Left ventricle myocardium inferior (tissue), 1 donor: ENCODE data around the gene TCEANC. TPM values are rescaled to one million over a fixed set of nuclear protein-coding genes. Genes with fewer than 3 reads are reported as not detected.
"Not testable (repeated sequence)": the region's sequence is repeated elsewhere in the genome, so short reads cannot be mapped to it uniquely, and the experiment has no call there.

Experiments used
- DNase-seq: peaks from one replicate; pipeline ENCODE4 v3.0.0-alpha.2; 2020
- H3K27ac ChIP-seq: fragments of 200-600 bp; replicated peaks from 2 replicates; pipeline ENCODE4 v1.8.0; 2021
- H3K27me3 ChIP-seq: fragments of 200-600 bp; 2 replicates; pipeline ENCODE4 v1.8.0; 2021; ENCODE audit warnings: low read depth
- H3K36me3 ChIP-seq: fragments of 200-600 bp; 2 replicates; pipeline ENCODE4 v1.8.0; 2021
- H3K4me1 ChIP-seq: fragments of 200-600 bp; 2 replicates; pipeline ENCODE4 v1.8.0; 2021
- H3K4me3 ChIP-seq: fragments of 200-600 bp; 2 replicates; pipeline ENCODE4 v1.8.0; 2021; ENCODE audit warnings: mild to moderate bottlenecking, moderate library complexity
- H3K9me3 ChIP-seq: fragments of 200-600 bp; replicated peaks from 2 replicates; pipeline ENCODE4 v1.8.0; 2021
- CTCF ChIP-seq: fragments of 200-600 bp; IDR thresholded peaks from 2 replicates; pipeline ENCODE4 v1.8.0; 2021; ENCODE audit warnings: antibody characterized with exemption, mild to moderate bottlenecking, borderline replicate concordance
- intact Hi-C: fragments of 100-400 bp; cut with micrococcal nuclease; formaldehyde crosslinking; loops from one replicate; pipeline ENCODE4 v1.11.0; 2022
- total RNA-seq: library from RNA; stranded (reverse); fragmentation: NEBNext Ultra II Directional; extraction: Animal tissue kit (Norgen Biotek cat#: 25700); gene quantifications from one replicate; pipeline ENCODE4 v1.2.1, GENCODE V29; 2021
- donor health status: DM: no; HTN: yes; CAD: no; lungs with severe emphysema.

TCEANC gene
- total RNA-seq, 1 donor from 2014 or later, result 7.9 TPM

GRCh38 chrX:13620207-13620606 lies 32.7 kb upstream of the TCEANC start:
- DNase-seq, result no peak
- H3K4me1 ChIP-seq, result no peaks in the 10 kb centered on the region
- H3K27ac ChIP-seq, result no peak overlapping the region
- no peaks in the 10 kb centered on the region for H3K27me3 ChIP-seq
- H3K9me3 ChIP-seq, result no peaks in the 10 kb centered on the region
- intact Hi-C loops, result no loop called here
- no peak for TF ChIP-seq CTCF
- no peaks in the 10 kb centered on the region for H3K36me3 ChIP-seq
- no peak overlapping the region for H3K4me3 ChIP-seq

- no peaks in the 10 kb centered on the region for H3K27me3 ChIP-seq
- no peak for TF ChIP-seq CTCF
- H3K9me3 ChIP-seq, result no peaks in the 10 kb centered on the region
- H3K4me1 ChIP-seq, result no peaks in the 10 kb centered on the region
- no peak for DNase-seq
- intact Hi-C loops, result no loop called here
- no peak overlapping the region for H3K27ac ChIP-seq
- H3K4me3 ChIP-seq, result no peak overlapping the region
- H3K36me3 ChIP-seq, result no peaks in the 10 kb centered on the region
Measured at GRCh38 chrX:13622401-13622964, 30.5 kb upstream of the TCEANC start.

DNA sequence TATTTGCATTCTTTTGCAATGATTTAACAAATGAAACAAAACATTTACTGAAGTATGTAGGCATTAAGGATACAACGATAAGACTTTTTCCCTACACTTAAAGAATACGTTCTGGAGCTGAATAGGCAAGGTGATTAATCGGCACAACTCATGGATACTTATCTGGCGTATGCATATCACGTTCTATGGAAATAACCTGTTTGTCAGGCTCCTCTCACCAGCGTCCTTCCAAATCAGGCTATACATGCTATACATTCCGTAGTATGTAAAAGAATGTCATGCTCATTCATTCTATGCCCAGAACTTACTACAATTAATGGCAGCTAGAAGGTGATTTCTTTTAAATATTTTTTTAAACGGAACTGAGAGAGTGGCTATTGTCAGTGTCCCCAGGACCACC lies 25.6 kb upstream of the TCEANC start:
- Histone ChIP-seq H3K4me1 (no peaks in the 10 kb centered on the region), H3K36me3 (no peaks in the 10 kb centered on the region), H3K27me3 (no peaks in the 10 kb centered on the region), H3K4me3 (no peak overlapping the region), H3K27ac (no peak overlapping the region), H3K9me3 (peaks cover 6% of the 10 kb centered on the region)
- intact Hi-C loops, result no loop called here
- TF ChIP-seq CTCF, result no peak
- DNase-seq, result no peak

GRCh38 chrX:13637224-13637623 lies 15.7 kb upstream of the TCEANC start:
- intact Hi-C loops, DNase-seq, H3K27me3 ChIP-seq: not testable (repeated sequence)

GRCh38 chrX:13638021-13638420 lies 14.9 kb upstream of the TCEANC start:
- Histone ChIP-seq H3K4me1 (no peaks in the 10 kb centered on the region), H3K27ac (no peak overlapping the region), H3K27me3 (no peaks in the 10 kb centered on the region), H3K4me3 (no peak overlapping the region), H3K36me3 (no peaks in the 10 kb centered on the region), H3K9me3 (peaks cover 10% of the 10 kb centered on the region)
- intact Hi-C loops, result no loop called here
- DNase-seq, result no peak
- no peak for TF ChIP-seq CTCF

More at GRCh38 chrX:13637224-13637623, 15.7 kb upstream of the TCEANC start:
- not testable (repeated sequence) for H3K4me1 ChIP-seq, H3K36me3 ChIP-seq, H3K9me3 ChIP-seq, H3K27ac ChIP-seq, H3K4me3 ChIP-seq

DNA sequence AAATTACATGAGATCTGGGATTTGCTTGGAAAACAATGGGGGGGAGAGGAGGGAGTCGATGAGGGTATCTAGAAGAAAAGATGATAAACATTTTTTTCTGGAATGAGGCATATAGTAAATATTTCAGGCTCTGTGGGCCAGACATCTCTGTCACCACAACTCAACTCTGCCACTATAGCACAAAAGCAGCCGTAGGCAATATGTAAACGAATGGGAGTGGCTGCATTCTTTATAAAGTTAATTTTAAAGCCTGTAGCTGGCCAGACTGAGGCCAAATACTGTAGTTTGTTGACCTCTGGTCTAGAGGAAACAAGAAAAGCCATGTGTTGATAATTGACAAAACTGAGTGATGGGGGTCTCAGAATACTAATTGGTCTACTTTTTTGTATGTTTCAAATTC lies 14.1 kb upstream of the TCEANC start:
- TF ChIP-seq CTCF, result no peak
- peaks cover 10% of the 10 kb centered on the region for H3K9me3 ChIP-seq
- H3K4me1 ChIP-seq, result no peaks in the 10 kb centered on the region
- DNase-seq, result no peak
- no peak overlapping the region for H3K27ac ChIP-seq
- intact Hi-C loops, result no loop called here
- no peaks in the 10 kb centered on the region for H3K27me3 ChIP-seq
- H3K36me3 ChIP-seq, result no peaks in the 10 kb centered on the region
- no peak overlapping the region for H3K4me3 ChIP-seq

- H3K4me3 ChIP-seq, H3K27ac ChIP-seq, H3K9me3 ChIP-seq, H3K27me3 ChIP-seq, H3K36me3 ChIP-seq, DNase-seq, intact Hi-C loops, H3K4me1 ChIP-seq: not testable (repeated sequence)
Measured at GRCh38 chrX:13641684-13642083, 11.3 kb upstream of the TCEANC start.
